H1 (cell line): ENCODE results near the gene TBC1D23. TPM values are rescaled to one million over a fixed set of nuclear protein-coding genes. Genes with fewer than 3 reads are reported as not detected.
"Not testable (repeated sequence)": the region's sequence is repeated elsewhere in the genome, so short reads cannot be mapped to it uniquely, and the experiment has no call there.

Experiments used
- CTCF ChIA-PET: fragments of 300-600 bp; sonication (Branson Sonifier 250); formaldehyde crosslinking; loops from one replicate; lab custom pipeline; 2021; ENCODE audit not compliant: partially characterized antibody; lab: Charles Lee
- POLR2A ChIA-PET: fragments of 300-600 bp; sonication (Branson Sonifier 250); formaldehyde crosslinking; loops from one replicate; lab custom pipeline; 2021; ENCODE audit warnings: inconsistent platforms; ENCODE audit not compliant: partially characterized antibody; lab: Charles Lee
- DNase-seq, 2 experiments: peaks; one replicate each; pipeline versions ENCODE4 v3.0.0 to v3.0.0-alpha.2; 2010 to 2022; ENCODE audit warnings: low spot score in 2 of 2, low read depth in 1 of 2, mixed read lengths in 1 of 2
- FAIRE-seq: peaks from 2 replicates; lab custom pipeline; 2011; peaks lifted over from hg19 to GRCh38; lab: Jason Lieb, UNC
- H2AFZ ChIP-seq: 2 replicates; pipeline ENCODE4 v1.8.1; 2012; ENCODE audit warnings: low read length, inconsistent platforms
- H2AK5ac ChIP-seq: 2 replicates; pipeline ENCODE4 v1.6.1; 2013; ENCODE audit warnings: low read depth, low read length
- H2BK120ac ChIP-seq: replicated peaks from 2 replicates; pipeline ENCODE3; 2013; ENCODE audit warnings: low read depth, low read length, inconsistent platforms
- H2BK12ac ChIP-seq: 2 replicates; pipeline ENCODE4 v1.6.1; 2013; ENCODE audit warnings: low read depth, low read length
- H2BK15ac ChIP-seq: 2 replicates; pipeline ENCODE4 v1.6.1; 2013; ENCODE audit warnings: low read length
- H2BK20ac ChIP-seq: 2 replicates; pipeline ENCODE4 v1.6.1; 2013; ENCODE audit warnings: low read length
- H2BK5ac ChIP-seq: 2 replicates; pipeline ENCODE4 v1.6.1; 2013; ENCODE audit warnings: low read depth, low read length
- H3K14ac ChIP-seq: 2 replicates; pipeline ENCODE4 v1.6.1; 2013; ENCODE audit warnings: inconsistent platforms; ENCODE audit not compliant: insufficient read length
- H3K18ac ChIP-seq: 2 replicates; pipeline ENCODE4 v1.6.1; 2013; ENCODE audit warnings: low read length; ENCODE audit errors: extremely low read depth
- H3K23ac ChIP-seq: 2 replicates; pipeline ENCODE4 v1.6.1; 2013; ENCODE audit warnings: inconsistent platforms; ENCODE audit not compliant: insufficient read length
- H3K23me2 ChIP-seq: 2 replicates; pipeline ENCODE4 v1.6.1; 2013; ENCODE audit warnings: low read depth, low read length
- H3K27ac ChIP-seq: 2 replicates; pipeline ENCODE4 v1.6.1; 2011; ENCODE audit warnings: low read depth, low read length, inconsistent platforms
- H3K27me3 ChIP-seq, 4 experiments: replicated peaks in 1 of 4; 1 replicate in 1 of 4; 2 replicates in 3 of 4; pipeline versions ENCODE4 v1.6.1 to v1.8.1; 2011 to 2013; ENCODE audit warnings: low read length in 3 of 4, mild to moderate bottlenecking in 3 of 4, inconsistent platforms in 2 of 4, mixed read lengths in 2 of 4, moderate library complexity in 1 of 4; ENCODE audit not compliant: control insufficient read depth in 3 of 4, insufficient read depth in 3 of 4; ENCODE audit errors: extremely low read depth in 1 of 4
- H3K36me3 ChIP-seq, 4 experiments: 2 replicates each; pipeline versions ENCODE4 v1.6.1 to v1.8.1; 2011 to 2013; ENCODE audit warnings: mild to moderate bottlenecking in 4 of 4, low read length in 3 of 4, moderate library complexity in 2 of 4, control low read depth in 1 of 4, inconsistent platforms in 1 of 4; ENCODE audit not compliant: insufficient read depth in 4 of 4, control insufficient read depth in 2 of 4
- H3K4ac ChIP-seq: replicated peaks from 2 replicates; pipeline ENCODE3; 2013; ENCODE audit warnings: low read length, low read depth, mixed read lengths, inconsistent platforms; ENCODE audit not compliant: insufficient read length
- H3K4me1 ChIP-seq, 4 experiments: replicated peaks in 1 of 4; 1 replicate in 1 of 4; 2 replicates in 3 of 4; pipeline versions ENCODE4 v1.6.1 to v1.8.1; 2011 to 2013; ENCODE audit warnings: low read length in 3 of 4, inconsistent platforms in 2 of 4, mixed read lengths in 1 of 4; ENCODE audit not compliant: insufficient read depth in 4 of 4, control insufficient read depth in 3 of 4
- H3K4me2 ChIP-seq, 2 experiments: 2 replicates each; pipeline versions ENCODE4 v1.6.1 to v1.8.1; 2011 to 2013; ENCODE audit warnings: low read depth in 2 of 2, low read length in 2 of 2, control low read depth in 1 of 2, inconsistent platforms in 1 of 2, mild to moderate bottlenecking in 1 of 2; ENCODE audit not compliant: insufficient read depth in 1 of 2
- H3K4me3 ChIP-seq, 4 experiments: fragments of 200-600, 300-600 bp in 1 of 4; sonication (generic), shearing (Covaris generic), sonication (Bioruptor Twin) in 1 of 4; 2 replicates each; pipeline versions ENCODE4 v1.5.1 to v1.8.1; 2011 to 2016; ENCODE audit warnings: low read length in 4 of 4, low read depth in 3 of 4, control low read depth in 2 of 4, inconsistent platforms in 2 of 4, mild to moderate bottlenecking in 2 of 4, mixed read lengths in 1 of 4, moderate library complexity in 1 of 4; ENCODE audit not compliant: insufficient read depth in 2 of 4; ENCODE audit errors: extremely low read depth in 1 of 4
- H3K56ac ChIP-seq: replicated peaks from 2 replicates; pipeline ENCODE3; 2013; ENCODE audit warnings: low read depth, mild to moderate bottlenecking, mixed read lengths, low read length, inconsistent platforms; ENCODE audit not compliant: insufficient read length
- H3K79me1 ChIP-seq: 2 replicates; pipeline ENCODE4 v1.6.1; 2013; ENCODE audit warnings: low read depth, low read length, control low read depth
- H3K79me2 ChIP-seq, 2 experiments: 2 replicates each; pipeline versions ENCODE4 v1.6.1 to v1.8.1; 2012 to 2013; ENCODE audit warnings: low read length in 2 of 2, mild to moderate bottlenecking in 2 of 2, inconsistent platforms in 1 of 2; ENCODE audit not compliant: insufficient read depth in 2 of 2, control insufficient read depth in 1 of 2
- H3K9ac ChIP-seq, 4 experiments: replicated peaks in 1 of 4; 1 replicate in 1 of 4; 2 replicates in 3 of 4; pipeline versions ENCODE4 v1.6.1 to v1.8.1; 2011 to 2013; ENCODE audit warnings: low read depth in 3 of 4, low read length in 3 of 4, control low read depth in 2 of 4, mild to moderate bottlenecking in 2 of 4, moderate library complexity in 2 of 4, inconsistent platforms in 1 of 4; ENCODE audit errors: extremely low read depth in 1 of 4
- H3K9me3 ChIP-seq, 2 experiments: 2 replicates each; pipeline versions ENCODE4 v1.6.1 to v1.8.1; 2012 to 2013; ENCODE audit warnings: mild to moderate bottlenecking in 2 of 2, moderate library complexity in 2 of 2, control low read depth in 1 of 2, inconsistent platforms in 1 of 2, low read depth in 1 of 2, low read length in 1 of 2, mixed read lengths in 1 of 2; ENCODE audit not compliant: insufficient read depth in 2 of 2
- H4K20me1 ChIP-seq, 2 experiments: replicated peaks in 1 of 2; 2 replicates each; pipeline versions ENCODE3 to v1.8.1; 2011 to 2013; ENCODE audit warnings: inconsistent platforms in 2 of 2, low read length in 2 of 2, mild to moderate bottlenecking in 1 of 2; ENCODE audit not compliant: insufficient read depth in 2 of 2, control insufficient read depth in 1 of 2
- H4K5ac ChIP-seq: 2 replicates; pipeline ENCODE4 v1.6.1; 2013; ENCODE audit warnings: low read length, low read depth, mixed read lengths, inconsistent platforms; ENCODE audit not compliant: insufficient read length
- H4K8ac ChIP-seq: 2 replicates; pipeline ENCODE4 v1.8.0; 2013; ENCODE audit warnings: mild to moderate bottlenecking, moderate library complexity, low read length, inconsistent platforms; ENCODE audit not compliant: insufficient read depth; ENCODE audit errors: extremely low read depth
- H4K91ac ChIP-seq: replicated peaks from 2 replicates; pipeline ENCODE3; 2013; ENCODE audit warnings: low read length, mixed read lengths, inconsistent platforms; ENCODE audit not compliant: insufficient read length
- WGBS, 2 experiments: shearing (Covaris generic) in 1 of 2; methylation state at CpG; one replicate each; pipeline versions ENCODE4 v1.1.6 to v1.1.7; 2013 to 2015; ENCODE audit warnings: low lambda C conversion rate in 2 of 2, mixed read lengths in 2 of 2, inconsistent platforms in 1 of 2, low coverage in 1 of 2, missing lambda C conversion rate in 1 of 2; ENCODE audit not compliant: insufficient replicate concordance in 2 of 2, insufficient coverage in 1 of 2, insufficient read length in 1 of 2; ENCODE audit errors: extremely low coverage in 1 of 2, missing lambda C conversion rate in 1 of 2; 5-methylcytosine and 5-hydroxymethylcytosine counted together
- polyA plus RNA-seq, 7 experiments: library from polyadenylated mRNA; depleted of rRNA in 3 of 7; stranded (reverse) in 5 of 7; unstranded in 2 of 7; fragments of >200 nt in 5 of 7; fragments of 200-250 nt in 2 of 7; gene quantifications; 1 replicate in 5 of 7; 2 replicates in 1 of 7; 4 replicates in 1 of 7; pipeline versions ENCODE4 v1.2.1 to v1.2.3, GENCODE V29; 2011 to 2013; ENCODE audit warnings: missing spikeins in 2 of 7, mixed read lengths in 2 of 7
- total RNA-seq: library from RNA; stranded (reverse); fragmentation: NEBNext Ultra II Directional; extraction: Animal tissue kit (Norgen Biotek cat#: 25700); gene quantifications from 2 replicates; pipeline ENCODE4 v1.2.1, GENCODE V29; 2021

Gene TBC1D23
- total and polyA plus RNA-seq, 2 of the 8 experiments (the other 6 are each of a cell fraction or from before 2014, with no cell fraction given), result 6.4 to 29.3 TPM

GRCh38 chr3:100327377-100327776 is 66.6 kb downstream of the TBC1D23 start:
- DNase-seq, POLR2A ChIA-PET, H2AK5ac ChIP-seq, H3K23ac ChIP-seq, FAIRE-seq, H3K36me3 ChIP-seq, H4K20me1 ChIP-seq, H3K27ac ChIP-seq, H3K79me2 ChIP-seq, H4K8ac ChIP-seq, H3K18ac ChIP-seq, H2BK15ac ChIP-seq, H3K14ac ChIP-seq, H3K4me2 ChIP-seq, H3K4me3 ChIP-seq, H3K9ac ChIP-seq, H4K5ac ChIP-seq, H2BK12ac ChIP-seq, H3K4me1 ChIP-seq, H2AFZ ChIP-seq, H3K4ac ChIP-seq, H3K23me2 ChIP-seq, H2BK5ac ChIP-seq, H3K56ac ChIP-seq, CTCF ChIA-PET, H2BK120ac ChIP-seq, H3K79me1 ChIP-seq, H3K9me3 ChIP-seq, H4K91ac ChIP-seq, H2BK20ac ChIP-seq, H3K27me3 ChIP-seq: not testable (repeated sequence)
- 88% methylated on average over 5 of the region's 5 CpGs; no CpG with 5 or more reads in 1 of the 2 experiments for WGBS, 2 experiments
